A172 (cell line): ENCODE measurements around the gene GUCA2B. TPM values are rescaled to one million over a fixed set of nuclear protein-coding genes. Genes with fewer than 3 reads are reported as not detected.

ENCODE experiments used
- DNase-seq: peaks from one replicate; pipeline ENCODE4 v3.0.0-alpha.2; 2015; ENCODE audit warnings: low spot score
- total RNA-seq: library from RNA; depleted of rRNA; stranded (reverse); fragments of >200 nt; shearing (Covaris generic); gene quantifications from 2 replicates; pipeline ENCODE4 v1.2.3, GENCODE V29; 2014

Gene GUCA2B
- total RNA-seq, 1 experiment from 2014 or later = not detected

- DNase-seq = peak; percentile 73
These were observed 12.5 kb downstream of the GUCA2B start for GRCh38 chr1:42165511-42166210.

GRCh38 chr1:42167611-42168390 lies 14.6 kb downstream of the GUCA2B start:
- DNase-seq = no peak

- no peak for DNase-seq
These were observed 15.1 kb downstream of the GUCA2B start for GRCh38 chr1:42168391-42168670.

GRCh38 chr1:42168763-42169162 lies 15.6 kb downstream of the GUCA2B start:
- no peak for DNase-seq

- DNase-seq = no peak
These were observed 17.8 kb downstream of the GUCA2B start for GRCh38 chr1:42170779-42171621.

GRCh38 chr1:42171679-42172266 lies 18.6 kb downstream of the GUCA2B start:
- DNase-seq = no peak

- no peak for DNase-seq
These were observed 19.3 kb downstream of the GUCA2B start for GRCh38 chr1:42172381-42173133.

- DNase-seq = peak; percentile 50
These were observed 20.1 kb downstream of the GUCA2B start for GRCh38 chr1:42173155-42173933.

GRCh38 chr1:42173961-42174735 lies 20.9 kb downstream of the GUCA2B start:
- DNase-seq = no peak

- DNase-seq = no peak
These were observed 22.3 kb downstream of the GUCA2B start for GRCh38 chr1:42175314-42176054.

- DNase-seq = peak; percentile 48
These were observed 23.8 kb downstream of the GUCA2B start for GRCh38 chr1:42176902-42177519.

GRCh38 chr1:42177541-42177981 lies 24.4 kb downstream of the GUCA2B start:
- peak; percentile 40 for DNase-seq

GRCh38 chr1:42178249-42178648 lies 25.0 kb downstream of the GUCA2B start:
- no peak for DNase-seq

GRCh38 chr1:42179275-42179674 lies 26.1 kb downstream of the GUCA2B start:
- no peak for DNase-seq

- no peak for DNase-seq
These were observed 26.7 kb downstream of the GUCA2B start for GRCh38 chr1:42179900-42180329.

GRCh38 chr1:42181687-42182086 lies 28.5 kb downstream of the GUCA2B start:
- DNase-seq = no peak

- DNase-seq = no peak
These were observed 30.2 kb downstream of the GUCA2B start for GRCh38 chr1:42183210-42183956.

- no peak for DNase-seq
These were observed 30.7 kb downstream of the GUCA2B start for GRCh38 chr1:42183957-42184268.
